Mesothelial cell of epicardium (in vitro differentiated cells): ENCODE measurements around the gene TMEM178A. TPM values are rescaled to one million over a fixed set of nuclear protein-coding genes. Genes with fewer than 3 reads are reported as not detected.
"Not testable (repeated sequence)": the region's sequence is repeated elsewhere in the genome, so short reads cannot be mapped to it uniquely, and the experiment has no call there.

Source experiments
- DNase-seq, 2 experiments: peaks; one replicate each; pipeline ENCODE4 v3.0.0; 2021; ENCODE audit warnings: low spot score in 2 of 2; ENCODE audit not compliant: unreplicated experiment in 2 of 2
- H3K27ac Mint-ChIP-seq: 2 replicates; pipeline ENCODE4 v1.8.0; 2021; ENCODE audit warnings: mixed read lengths
- H3K27me3 Mint-ChIP-seq: 2 replicates; pipeline ENCODE4 v1.8.0; 2021; ENCODE audit warnings: low read depth, mixed read lengths
- H3K36me3 Mint-ChIP-seq: 2 replicates; pipeline ENCODE4 v1.8.0; 2021; ENCODE audit warnings: mixed read lengths
- H3K4me1 Mint-ChIP-seq: 2 replicates; pipeline ENCODE4 v1.8.0; 2021; ENCODE audit warnings: mixed read lengths
- H3K4me3 Mint-ChIP-seq: 2 replicates; pipeline ENCODE4 v1.8.0; 2021; ENCODE audit warnings: mild to moderate bottlenecking, moderate library complexity, mixed read lengths
- H3K9me3 Mint-ChIP-seq: 2 replicates; pipeline ENCODE4 v1.8.0; 2021; ENCODE audit warnings: mixed read lengths
- total RNA-seq: library from RNA; stranded (reverse); gene quantifications from 3 replicates; pipeline ENCODE4 v1.2.1, GENCODE V29; 2021
- TF ChIP-seq, protein P1 (sequence below): fragments of 200-600 bp; sonication (generic); IDR thresholded peaks from one replicate; pipeline ENCODE4 v1.5.0; 2021; ENCODE audit warnings: antibody characterized with exemption; ENCODE audit not compliant: unreplicated experiment

TMEM178A gene
- total RNA-seq, 1 donor from 2014 or later = 13.1 TPM

DNA sequence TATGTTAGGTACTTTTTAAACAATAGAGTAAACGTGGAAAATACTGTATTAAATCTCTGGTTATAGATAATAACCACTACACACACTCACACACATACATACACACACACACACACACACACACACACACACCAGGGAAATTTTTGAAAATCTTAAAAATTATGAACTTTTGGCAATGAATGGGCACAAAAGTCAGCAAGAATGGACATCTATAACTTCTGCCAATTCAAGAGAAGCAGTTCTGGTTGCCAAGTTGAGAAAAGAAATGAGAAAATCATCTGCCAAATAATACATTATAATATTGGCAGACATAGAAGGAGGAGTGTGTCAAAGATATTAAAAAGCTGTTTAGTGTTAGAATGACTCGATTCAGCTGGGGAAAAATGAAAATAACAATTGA, 42.9 kb upstream of the TMEM178A start:
- H3K4me1 Mint-ChIP-seq = peaks cover 25% of the 10 kb centered on the region
- no peak for DNase-seq
- no peak overlapping the region for H3K4me3 Mint-ChIP-seq
- no peaks in the 10 kb centered on the region for H3K9me3 Mint-ChIP-seq
- TF ChIP-seq, protein P1, sequence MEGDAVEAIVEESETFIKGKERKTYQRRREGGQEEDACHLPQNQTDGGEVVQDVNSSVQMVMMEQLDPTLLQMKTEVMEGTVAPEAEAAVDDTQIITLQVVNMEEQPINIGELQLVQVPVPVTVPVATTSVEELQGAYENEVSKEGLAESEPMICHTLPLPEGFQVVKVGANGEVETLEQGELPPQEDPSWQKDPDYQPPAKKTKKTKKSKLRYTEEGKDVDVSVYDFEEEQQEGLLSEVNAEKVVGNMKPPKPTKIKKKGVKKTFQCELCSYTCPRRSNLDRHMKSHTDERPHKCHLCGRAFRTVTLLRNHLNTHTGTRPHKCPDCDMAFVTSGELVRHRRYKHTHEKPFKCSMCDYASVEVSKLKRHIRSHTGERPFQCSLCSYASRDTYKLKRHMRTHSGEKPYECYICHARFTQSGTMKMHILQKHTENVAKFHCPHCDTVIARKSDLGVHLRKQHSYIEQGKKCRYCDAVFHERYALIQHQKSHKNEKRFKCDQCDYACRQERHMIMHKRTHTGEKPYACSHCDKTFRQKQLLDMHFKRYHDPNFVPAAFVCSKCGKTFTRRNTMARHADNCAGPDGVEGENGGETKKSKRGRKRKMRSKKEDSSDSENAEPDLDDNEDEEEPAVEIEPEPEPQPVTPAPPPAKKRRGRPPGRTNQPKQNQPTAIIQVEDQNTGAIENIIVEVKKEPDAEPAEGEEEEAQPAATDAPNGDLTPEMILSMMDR = no peak
- no peaks in the 10 kb centered on the region for H3K36me3 Mint-ChIP-seq
- H3K27ac Mint-ChIP-seq = no peak overlapping the region
- no peaks in the 10 kb centered on the region for H3K27me3 Mint-ChIP-seq

- Mint-ChIP-seq H3K36me3 (no peaks in the 10 kb centered on the region), H3K27ac (no peak overlapping the region), H3K9me3 (no peaks in the 10 kb centered on the region), H3K27me3 (no peaks in the 10 kb centered on the region), H3K4me3 (no peak overlapping the region), H3K4me1 (peaks cover 25% of the 10 kb centered on the region)
- TF ChIP-seq, protein P1 = no peak
- no peak for DNase-seq
Measured at GRCh38 chr2:39623917-39624316, 41.8 kb upstream of the TMEM178A start.

- H3K36me3 Mint-ChIP-seq = no peaks in the 10 kb centered on the region
- DNase-seq = no peak
- peaks cover 5% of the 10 kb centered on the region for H3K9me3 Mint-ChIP-seq
- H3K4me1 Mint-ChIP-seq = peaks cover 20% of the 10 kb centered on the region
- no peak overlapping the region for H3K4me3 Mint-ChIP-seq
- no peaks in the 10 kb centered on the region for H3K27me3 Mint-ChIP-seq
- H3K27ac Mint-ChIP-seq = no peak overlapping the region
- TF ChIP-seq, protein P1 = no peak
Measured at GRCh38 chr2:39625193-39625926, 40.4 kb upstream of the TMEM178A start.

DNA sequence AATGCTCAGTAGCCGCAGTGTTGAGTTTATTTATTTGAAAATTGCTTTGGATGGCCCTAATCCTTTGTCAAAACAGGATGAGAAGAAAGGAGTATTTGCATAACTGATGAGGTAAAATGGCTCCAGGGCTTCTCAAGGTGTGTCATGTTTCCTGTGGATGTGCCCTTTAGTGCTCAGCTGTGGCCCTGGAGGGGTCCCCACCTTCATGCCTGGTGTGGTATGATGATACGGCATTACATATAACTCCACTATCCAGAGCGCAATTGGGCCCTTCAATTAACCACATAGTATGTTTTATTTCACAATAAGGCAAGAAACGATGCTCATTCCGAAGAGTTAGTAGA, 39.8 kb upstream of the TMEM178A start:
- Mint-ChIP-seq H3K27ac (no peak overlapping the region), H3K9me3 (peaks cover 5% of the 10 kb centered on the region), H3K4me1 (peaks cover 14% of the 10 kb centered on the region), H3K36me3 (no peaks in the 10 kb centered on the region), H3K27me3 (no peaks in the 10 kb centered on the region), H3K4me3 (no peak overlapping the region)
- DNase-seq = no peak
- TF ChIP-seq, protein P1 = no peak

DNA sequence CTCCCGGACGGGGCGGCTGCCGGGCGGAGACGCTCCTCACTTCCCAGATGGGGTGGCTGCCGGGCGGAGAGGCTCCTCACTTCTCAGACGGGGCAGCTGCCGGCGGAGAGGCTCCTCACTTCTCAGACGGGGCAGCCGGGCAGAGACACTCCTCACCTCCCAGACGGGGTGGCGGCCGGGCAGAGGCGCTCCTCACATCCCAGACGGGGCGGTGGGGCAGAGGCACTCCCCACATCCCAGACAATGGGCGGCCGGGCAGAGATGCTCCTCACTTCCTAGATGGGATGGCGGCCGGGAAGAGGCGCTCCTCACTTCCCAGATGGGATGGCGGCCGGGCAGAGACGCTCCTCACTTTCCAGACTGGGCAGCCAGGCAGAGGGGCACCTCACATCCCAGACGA, 37.4 kb upstream of the TMEM178A start:
- H3K9me3 Mint-ChIP-seq, H3K27me3 Mint-ChIP-seq, H3K4me3 Mint-ChIP-seq, DNase-seq, H3K36me3 Mint-ChIP-seq, H3K27ac Mint-ChIP-seq: not testable (repeated sequence)
- H3K4me1 Mint-ChIP-seq = peaks cover 21% of the 10 kb centered on the region

DNA sequence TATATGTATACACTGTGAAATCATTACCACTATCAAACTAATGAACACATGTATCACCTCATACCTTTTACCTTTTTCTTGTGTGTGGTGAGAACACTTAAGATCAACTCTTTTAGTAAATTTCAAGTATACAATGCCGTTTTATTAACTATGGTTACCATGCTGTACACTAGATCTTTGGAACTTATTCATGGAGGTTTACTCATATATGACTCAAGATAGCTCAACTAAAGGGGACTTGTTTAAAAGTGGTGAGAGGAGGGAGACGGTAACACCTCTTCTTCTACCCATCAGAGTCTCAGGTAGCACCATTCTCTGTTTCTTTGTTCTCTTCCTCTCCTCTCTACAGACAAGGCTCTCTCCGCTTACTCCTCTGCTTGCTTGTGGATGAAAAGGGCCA, 36.1 kb upstream of the TMEM178A start:
- Mint-ChIP-seq H3K27ac (no peak overlapping the region), H3K9me3 (peaks cover 5% of the 10 kb centered on the region), H3K36me3 (no peaks in the 10 kb centered on the region), H3K4me3 (no peak overlapping the region), H3K4me1 (peaks cover 21% of the 10 kb centered on the region), H3K27me3 (no peaks in the 10 kb centered on the region)
- no peak for DNase-seq
- TF ChIP-seq, protein P1 = no peak
